ENCODE measurements around the gene KDM6A.
"Not testable (repeated sequence)": the region's sequence is repeated elsewhere in the genome, so short reads cannot be mapped to it uniquely, and the experiment has no call there.

The KDM6A gene

DNA sequence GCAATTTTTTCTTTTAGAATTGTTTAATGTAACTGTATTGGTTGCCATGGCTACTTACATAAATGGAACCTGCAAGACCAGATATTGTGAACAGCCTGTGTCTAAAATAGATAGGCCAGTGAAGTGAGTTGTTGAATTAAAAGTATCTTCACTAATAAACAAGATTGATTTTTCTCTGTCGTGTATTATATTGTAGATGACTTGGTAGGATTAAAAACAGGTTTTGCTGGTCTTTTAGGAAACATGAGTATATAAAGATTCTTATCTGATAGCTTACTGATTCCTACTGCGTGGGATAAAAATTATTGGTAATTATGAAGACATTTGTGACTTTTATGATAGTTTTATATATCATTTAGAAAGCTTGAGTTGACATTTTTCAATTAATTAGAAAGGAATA, 162.1 kb downstream of the KDM6A start:
- Histone ChIP-seq H3K4me1 (ENCODE audit: control insufficient read depth, insufficient read depth, low read length) (peaks cover 20% of the 10 kb centered on the region), H3K9me3 (ENCODE audit: control insufficient read depth, insufficient read depth, low read depth, low read length) (0 out of 2 replicates have a peak, but pooled peaks cover 2% of the 10 kb centered on the region)

DNA sequence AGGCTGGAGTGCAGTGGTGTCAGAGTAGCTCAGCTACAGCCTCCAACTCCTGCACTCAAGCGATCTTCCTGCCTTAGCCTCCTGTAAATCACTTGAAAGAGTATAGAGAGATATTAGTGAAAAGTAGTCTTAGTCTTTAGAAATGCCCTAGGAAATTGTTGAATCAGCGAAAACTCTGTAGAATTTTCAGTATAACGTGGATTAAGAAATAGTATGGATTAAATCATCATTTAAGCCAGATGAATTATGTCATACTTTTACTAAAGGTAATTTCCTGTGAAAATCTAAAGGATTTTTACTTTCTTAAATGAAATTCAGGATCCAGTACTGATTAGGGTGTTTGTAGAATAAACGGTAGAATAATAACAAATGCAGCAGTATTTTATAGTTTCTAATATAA, 163.2 kb downstream of the KDM6A start:
- 0 out of 2 replicates have a peak, but pooled peaks cover 10% of the 10 kb centered on the region for H3K4me1 ChIP-seq (ENCODE audit: control insufficient read depth, insufficient read depth, low read length)
- peaks cover 39% of the 10 kb centered on the region for H3K36me3 ChIP-seq (ENCODE audit: control insufficient read depth, insufficient read depth, low read length)
- H3K9me3 ChIP-seq (ENCODE audit: control insufficient read depth, insufficient read depth, low read depth, low read length), result 0 out of 2 replicates have a peak, but pooled peaks cover 2% of the 10 kb centered on the region
- H3K27me3 ChIP-seq (ENCODE audit: control insufficient read depth, insufficient read depth, low read length), result no peaks in the 10 kb centered on the region
- no peak overlapping the region for H3K4me3 ChIP-seq (ENCODE audit: low read depth, low read length)
- H3K27ac ChIP-seq (ENCODE audit: low read depth, low read length), result no peak overlapping the region
- no peak overlapping the region for H3K9ac ChIP-seq (ENCODE audit: low read length)

More for the DNA sequence above, 162.1 kb downstream of the KDM6A start:
- Histone ChIP-seq H3K27me3 (ENCODE audit: control insufficient read depth, insufficient read depth, low read length) (no peaks in the 10 kb centered on the region), H3K27ac (ENCODE audit: low read depth, low read length) (no peak overlapping the region), H3K9ac (ENCODE audit: low read length) (no peak overlapping the region), H3K36me3 (ENCODE audit: control insufficient read depth, insufficient read depth, low read length) (peaks cover 39% of the 10 kb centered on the region), H3K4me3 (ENCODE audit: low read depth, low read length) (no peak overlapping the region)

DNA sequence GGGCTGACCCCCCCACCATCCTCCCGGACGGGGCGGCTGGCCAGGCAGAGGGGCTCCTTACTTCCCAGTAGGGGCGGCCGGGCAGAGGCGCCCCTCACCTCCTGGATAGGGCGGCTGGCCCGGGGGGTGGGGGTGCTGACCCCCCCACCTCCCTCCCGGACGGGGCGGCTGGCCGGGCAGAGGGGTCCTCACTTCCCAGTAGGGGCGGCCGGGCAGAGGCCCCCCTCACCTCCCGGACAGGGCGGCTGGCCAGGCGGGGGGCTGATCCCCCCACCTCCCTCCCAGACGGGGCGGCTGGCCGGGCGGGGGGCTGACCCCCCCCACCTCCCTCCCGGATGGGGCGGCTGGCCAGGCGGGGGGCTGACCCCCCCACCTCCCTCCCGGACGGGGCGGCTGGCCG, 167.1 kb downstream of the KDM6A start:
- H3K27ac ChIP-seq (ENCODE audit: low read depth, low read length); H3K4me1 ChIP-seq (ENCODE audit: control insufficient read depth, insufficient read depth, low read length); H3K9me3 ChIP-seq (ENCODE audit: control insufficient read depth, insufficient read depth, low read depth, low read length); H3K9ac ChIP-seq (ENCODE audit: low read length); H3K27me3 ChIP-seq (ENCODE audit: control insufficient read depth, insufficient read depth, low read length); H3K4me3 ChIP-seq (ENCODE audit: low read depth, low read length): not testable (repeated sequence)
- H3K36me3 ChIP-seq (ENCODE audit: control insufficient read depth, insufficient read depth, low read length), result peaks cover 46% of the 10 kb centered on the region

DNA sequence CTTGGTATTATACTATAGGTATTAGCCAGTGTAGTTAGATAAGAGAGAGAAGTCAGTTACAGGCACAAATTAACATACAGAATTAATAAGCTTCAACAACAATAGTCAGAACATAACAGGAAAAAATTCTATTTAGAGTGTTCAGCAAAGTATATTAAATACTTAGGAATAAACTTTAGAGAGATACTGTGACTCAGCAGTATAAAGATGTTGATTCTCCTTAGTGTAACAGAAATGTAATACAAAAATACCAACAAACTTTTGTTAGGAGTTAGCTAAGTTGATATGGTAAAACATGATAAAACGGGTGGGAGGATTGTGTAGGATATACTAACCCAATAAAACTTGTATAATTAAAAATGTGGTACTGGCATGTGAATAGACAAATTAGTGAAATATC, 173.4 kb downstream of the KDM6A start:
- H3K9ac ChIP-seq (ENCODE audit: low read length), result no peak overlapping the region
- H3K4me1 ChIP-seq (ENCODE audit: control insufficient read depth, insufficient read depth, low read length), result no peaks in the 10 kb centered on the region
- H3K27ac ChIP-seq (ENCODE audit: low read depth, low read length), result no peak overlapping the region
- no peaks in the 10 kb centered on the region; the same call in 1 of the 2 replicates for H3K9me3 ChIP-seq (ENCODE audit: control insufficient read depth, insufficient read depth, low read depth, low read length)
- no peaks in the 10 kb centered on the region for H3K27me3 ChIP-seq (ENCODE audit: control insufficient read depth, insufficient read depth, low read length)
- H3K36me3 ChIP-seq (ENCODE audit: control insufficient read depth, insufficient read depth, low read length), result peaks cover 31% of the 10 kb centered on the region; the same call in 1 of the 2 replicates
- H3K4me3 ChIP-seq (ENCODE audit: low read depth, low read length), result no peak overlapping the region

DNA sequence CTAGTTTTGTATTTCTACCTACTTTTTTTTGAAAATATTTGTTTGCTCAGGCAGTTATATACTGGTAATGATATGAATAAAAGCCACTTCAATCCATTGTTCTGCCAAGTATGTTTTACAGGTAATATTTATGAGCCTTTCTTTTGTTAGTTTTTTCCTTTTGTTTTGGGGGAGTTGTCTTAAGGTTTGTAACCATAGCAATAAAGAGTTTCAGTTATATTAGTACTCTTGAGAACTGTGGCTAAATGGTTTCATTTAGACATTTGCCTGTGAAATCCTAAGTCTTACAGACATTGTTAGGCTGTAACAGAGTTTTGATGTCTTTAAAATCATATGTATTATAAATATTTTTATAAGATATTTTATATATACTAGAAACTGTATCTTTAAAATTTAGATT, 177.6 kb downstream of the KDM6A start:
- no peaks in the 10 kb centered on the region for H3K27me3 ChIP-seq (ENCODE audit: control insufficient read depth, insufficient read depth, low read length)
- no peak overlapping the region for H3K4me3 ChIP-seq (ENCODE audit: low read depth, low read length)
- H3K9ac ChIP-seq (ENCODE audit: low read length), result no peak overlapping the region
- no peak overlapping the region for H3K27ac ChIP-seq (ENCODE audit: low read depth, low read length)
- H3K9me3 ChIP-seq (ENCODE audit: control insufficient read depth, insufficient read depth, low read depth, low read length), result no peaks in the 10 kb centered on the region; the same call in 1 of the 2 replicates
- no peaks in the 10 kb centered on the region for H3K4me1 ChIP-seq (ENCODE audit: control insufficient read depth, insufficient read depth, low read length)
- H3K36me3 ChIP-seq (ENCODE audit: control insufficient read depth, insufficient read depth, low read length), result peaks cover 45% of the 10 kb centered on the region

DNA sequence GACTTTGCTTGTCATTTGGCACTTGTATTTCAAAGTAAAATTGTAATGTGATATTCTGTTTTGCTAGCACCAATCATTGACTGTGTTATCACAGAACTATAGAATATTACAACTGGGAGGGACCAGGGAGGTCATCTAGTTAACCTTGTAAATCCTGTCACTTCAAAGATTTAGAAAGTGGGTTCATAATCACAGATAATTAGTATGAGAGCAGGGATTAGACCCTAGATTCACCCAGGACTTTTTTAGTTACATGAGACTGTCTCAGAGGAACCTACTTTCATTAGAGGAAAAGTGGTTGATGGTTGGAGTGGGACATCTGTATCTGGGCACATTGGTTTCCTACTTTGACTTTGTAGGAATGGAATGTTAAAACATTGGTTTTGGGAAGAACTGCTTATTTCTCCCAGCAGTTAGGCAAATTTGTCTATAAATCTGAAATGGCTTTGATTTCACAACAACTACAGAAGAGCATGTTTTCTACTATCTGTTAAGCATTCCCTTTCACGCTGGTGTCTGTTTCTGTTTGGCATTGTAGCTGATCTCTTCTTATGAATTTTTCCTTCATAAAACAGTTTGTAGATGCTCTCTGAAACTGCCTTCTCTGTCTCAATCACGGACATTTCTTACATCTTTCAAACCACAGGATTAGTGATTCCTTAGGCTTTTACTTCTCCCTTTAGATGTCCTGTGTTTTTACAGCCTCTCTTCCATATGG, 183.6 kb downstream of the KDM6A start:
- Histone ChIP-seq H3K27me3 (ENCODE audit: control insufficient read depth, insufficient read depth, low read length) (no peaks in the 10 kb centered on the region), H3K27ac (ENCODE audit: low read depth, low read length) (no peak overlapping the region), H3K9me3 (ENCODE audit: control insufficient read depth, insufficient read depth, low read depth, low read length) (no peaks in the 10 kb centered on the region; the same call in 1 of the 2 replicates), H3K4me3 (ENCODE audit: low read depth, low read length) (no peak overlapping the region), H3K36me3 (ENCODE audit: control insufficient read depth, insufficient read depth, low read length) (peaks cover 81% of the 10 kb centered on the region), H3K9ac (ENCODE audit: low read length) (no peak overlapping the region), H3K4me1 (ENCODE audit: control insufficient read depth, insufficient read depth, low read length) (no peaks in the 10 kb centered on the region)

DNA sequence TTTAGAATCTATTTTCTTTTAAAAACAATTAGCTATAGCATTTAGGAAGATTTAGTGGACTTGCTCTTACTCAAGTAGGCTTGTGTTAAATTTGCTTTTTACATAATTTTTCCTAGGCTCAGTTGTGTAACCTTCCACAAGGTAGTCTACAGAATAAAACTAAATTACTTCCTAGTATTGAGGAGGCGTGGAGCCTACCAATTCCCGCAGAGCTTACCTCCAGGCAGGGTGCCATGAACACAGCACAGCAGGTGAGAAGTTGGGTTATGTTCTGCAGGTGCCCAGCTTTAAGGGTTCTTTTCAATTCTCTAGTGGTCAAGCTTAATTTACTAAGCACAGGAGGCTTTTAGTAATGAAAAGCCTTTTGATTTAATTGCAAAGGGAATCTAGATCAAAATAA, 186.9 kb downstream of the KDM6A start:
- not testable (repeated sequence) for H3K4me3 ChIP-seq (ENCODE audit: low read depth, low read length); H3K27ac ChIP-seq (ENCODE audit: low read depth, low read length); H3K9me3 ChIP-seq (ENCODE audit: control insufficient read depth, insufficient read depth, low read depth, low read length); H3K9ac ChIP-seq (ENCODE audit: low read length); H3K27me3 ChIP-seq (ENCODE audit: control insufficient read depth, insufficient read depth, low read length); H3K4me1 ChIP-seq (ENCODE audit: control insufficient read depth, insufficient read depth, low read length)
- H3K36me3 ChIP-seq (ENCODE audit: control insufficient read depth, insufficient read depth, low read length), result peaks cover 86% of the 10 kb centered on the region

DNA sequence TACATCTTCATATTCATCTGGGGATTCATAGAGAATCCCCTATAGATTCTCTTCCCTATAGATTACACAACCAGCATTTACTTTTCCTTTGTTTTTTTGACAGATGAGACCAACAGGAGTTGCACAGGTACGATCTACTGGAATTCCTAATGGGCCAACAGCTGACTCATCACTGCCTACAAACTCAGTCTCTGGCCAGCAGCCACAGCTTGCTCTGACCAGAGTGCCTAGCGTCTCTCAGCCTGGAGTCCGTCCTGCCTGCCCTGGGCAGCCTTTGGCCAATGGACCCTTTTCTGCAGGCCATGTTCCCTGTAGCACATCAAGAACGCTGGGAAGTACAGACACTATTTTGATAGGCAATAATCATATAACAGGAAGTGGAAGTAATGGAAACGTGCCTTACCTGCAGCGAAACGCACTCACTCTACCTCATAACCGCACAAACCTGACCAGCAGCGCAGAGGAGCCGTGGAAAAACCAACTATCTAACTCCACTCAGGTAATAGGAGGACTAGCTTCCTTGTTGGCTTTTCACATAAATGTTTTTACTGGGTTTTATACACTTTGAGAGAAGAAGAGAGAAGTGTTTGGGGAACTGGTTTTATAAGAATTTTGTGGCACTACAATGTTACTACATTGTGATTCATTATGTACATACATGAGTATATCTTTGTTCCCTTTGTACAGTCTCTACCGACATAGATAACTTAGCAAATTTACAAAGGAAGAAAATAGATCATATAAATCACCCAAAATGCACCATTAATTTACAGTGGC, 190.5 kb downstream of the KDM6A start:
- no peak overlapping the region for H3K27ac ChIP-seq (ENCODE audit: low read depth, low read length)
- H3K9me3 ChIP-seq (ENCODE audit: control insufficient read depth, insufficient read depth, low read depth, low read length), result no peaks in the 10 kb centered on the region; the same call in 1 of the 2 replicates
- peaks cover 83% of the 10 kb centered on the region for H3K36me3 ChIP-seq (ENCODE audit: control insufficient read depth, insufficient read depth, low read length)
- H3K4me3 ChIP-seq (ENCODE audit: low read depth, low read length), result no peak overlapping the region
- H3K27me3 ChIP-seq (ENCODE audit: control insufficient read depth, insufficient read depth, low read length), result no peaks in the 10 kb centered on the region
- no peaks in the 10 kb centered on the region for H3K4me1 ChIP-seq (ENCODE audit: control insufficient read depth, insufficient read depth, low read length)
- no peak overlapping the region for H3K9ac ChIP-seq (ENCODE audit: low read length)

DNA sequence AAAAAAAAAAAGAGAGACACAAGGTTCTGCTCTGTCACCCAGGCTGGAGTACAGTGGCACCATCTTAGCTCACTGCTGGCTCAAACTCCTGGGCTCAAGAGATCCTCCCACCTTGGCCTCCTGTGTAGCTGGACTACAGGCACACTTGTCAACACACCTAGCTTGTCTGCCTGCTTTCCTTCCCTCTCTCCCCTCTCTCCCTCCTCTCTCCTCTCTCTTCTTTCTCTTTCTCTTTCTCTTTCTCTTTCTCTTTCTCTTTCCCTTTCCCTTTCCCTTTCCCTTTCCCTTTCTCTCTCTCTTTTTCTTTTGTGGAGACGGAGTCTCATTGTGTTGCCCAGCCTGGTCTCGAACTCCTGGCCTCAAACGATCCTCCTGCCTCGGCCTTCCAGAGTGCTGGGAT, 195.6 kb downstream of the KDM6A start:
- Histone ChIP-seq H3K27ac (ENCODE audit: low read depth, low read length) (no peak overlapping the region), H3K27me3 (ENCODE audit: control insufficient read depth, insufficient read depth, low read length) (no peaks in the 10 kb centered on the region), H3K9me3 (ENCODE audit: control insufficient read depth, insufficient read depth, low read depth, low read length) (no peaks in the 10 kb centered on the region; the same call in 1 of the 2 replicates), H3K4me3 (ENCODE audit: low read depth, low read length) (no peak overlapping the region), H3K4me1 (ENCODE audit: control insufficient read depth, insufficient read depth, low read length) (no peaks in the 10 kb centered on the region), H3K36me3 (ENCODE audit: control insufficient read depth, insufficient read depth, low read length) (peaks cover 74% of the 10 kb centered on the region), H3K9ac (ENCODE audit: low read length) (no peak overlapping the region)

DNA sequence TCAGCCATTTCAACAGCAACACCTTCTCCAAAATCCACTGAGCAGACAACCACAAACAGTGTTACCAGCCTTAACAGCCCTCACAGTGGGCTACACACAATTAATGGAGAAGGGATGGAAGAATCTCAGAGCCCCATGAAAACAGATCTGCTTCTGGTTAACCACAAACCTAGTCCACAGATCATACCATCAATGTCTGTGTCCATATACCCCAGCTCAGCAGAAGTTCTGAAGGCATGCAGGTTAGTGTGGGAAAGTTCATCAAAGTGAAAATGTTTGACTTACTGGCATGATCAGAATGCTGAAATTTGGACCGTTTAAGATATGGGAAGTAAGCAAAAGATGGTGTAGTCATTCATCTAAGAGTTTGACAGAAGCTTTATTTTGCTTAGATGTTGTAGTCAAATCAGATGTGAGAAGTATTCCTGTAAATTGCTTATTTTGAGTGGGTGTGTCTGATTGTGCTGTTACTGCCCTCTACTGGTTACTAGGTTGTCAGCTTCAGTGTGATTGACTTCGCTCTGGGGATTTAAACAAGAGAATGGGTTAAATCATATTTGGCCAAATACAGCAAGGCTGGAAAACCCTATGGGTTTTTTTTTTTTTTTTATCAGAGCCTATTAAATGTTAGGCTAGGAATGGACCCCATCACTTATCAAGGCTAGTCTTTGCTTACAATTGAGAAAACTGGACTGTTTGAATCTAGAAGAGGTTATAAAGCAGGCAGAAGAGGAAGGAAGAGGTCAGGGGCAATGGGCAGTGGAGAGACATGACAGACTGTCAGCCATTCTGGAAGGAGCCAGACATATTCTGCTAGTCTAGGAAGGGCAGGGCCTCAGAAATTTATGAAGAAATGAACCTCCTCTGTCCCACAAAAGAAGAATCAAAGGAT, 197.4 kb downstream of the KDM6A start:
- Histone ChIP-seq H3K9ac (ENCODE audit: low read length) (no peak overlapping the region), H3K9me3 (ENCODE audit: control insufficient read depth, insufficient read depth, low read depth, low read length) (no peaks in the 10 kb centered on the region; the same call in 1 of the 2 replicates), H3K27me3 (ENCODE audit: control insufficient read depth, insufficient read depth, low read length) (no peaks in the 10 kb centered on the region), H3K36me3 (ENCODE audit: control insufficient read depth, insufficient read depth, low read length) (peaks cover 63% of the 10 kb centered on the region), H3K4me3 (ENCODE audit: low read depth, low read length) (no peak overlapping the region), H3K4me1 (ENCODE audit: control insufficient read depth, insufficient read depth, low read length) (no peaks in the 10 kb centered on the region), H3K27ac (ENCODE audit: low read depth, low read length) (no peak overlapping the region)
